GM23338 (cell line): ENCODE measurements around the gene SCART1. TPM values are rescaled to one million over a fixed set of nuclear protein-coding genes. Genes with fewer than 3 reads are reported as not detected.

ENCODE experiments used
- ATAC-seq: fragments of 200-7000 bp; cut with Tn5 transposase; 3 replicates; pipeline ENCODE4 v1.9.1; 2020
- DNase-seq: peaks from one replicate; pipeline ENCODE4 v3.0.0-alpha.2; 2015; ENCODE audit warnings: low spot score
- H2AFZ ChIP-seq: fragments of 200-600 bp; sonication (generic); 2 replicates; pipeline ENCODE4 v1.8.0; 2016; ENCODE audit warnings: antibody characterized with exemption, mild to moderate bottlenecking, moderate library complexity
- H3F3A ChIP-seq: fragments of 200-600 bp; sonication (generic); replicated peaks from 2 replicates; pipeline ENCODE4 v1.8.0; 2017; ENCODE audit warnings: antibody characterized with exemption, mixed run types, low read depth
- H3K27ac ChIP-seq: fragments of 200-600 bp; sonication (generic); 2 replicates; pipeline ENCODE4 v1.6.1; 2016; ENCODE audit warnings: low read depth
- H3K27me3 ChIP-seq: fragments of 200-600 bp; sonication (generic); 2 replicates; pipeline ENCODE4 v1.8.0; 2016; ENCODE audit warnings: mild to moderate bottlenecking, mixed run types, moderate library complexity; ENCODE audit not compliant: insufficient read depth
- H3K36me3 ChIP-seq: fragments of 200-600 bp; sonication (generic); 2 replicates; pipeline ENCODE4 v1.8.0; 2016; ENCODE audit warnings: mild to moderate bottlenecking; ENCODE audit not compliant: insufficient read depth
- H3K4me1 ChIP-seq: fragments of 200-600 bp; sonication (generic); 2 replicates; pipeline ENCODE4 v1.8.0; 2016; ENCODE audit warnings: mild to moderate bottlenecking, moderate library complexity; ENCODE audit not compliant: insufficient read depth
- H3K4me2 ChIP-seq: fragments of 200-600 bp; sonication (generic); 2 replicates; pipeline ENCODE4 v1.7.1; 2017; ENCODE audit warnings: mixed run types
- H3K4me3 ChIP-seq: fragments of 200-600 bp; sonication (generic); 2 replicates; pipeline ENCODE4 v1.6.1; 2016; ENCODE audit warnings: mixed run types
- H3K79me2 ChIP-seq: fragments of 200-600 bp; sonication (generic); replicated peaks from 2 replicates; pipeline ENCODE4 v1.8.0; 2017; ENCODE audit warnings: mild to moderate bottlenecking; ENCODE audit not compliant: insufficient read depth
- H3K9me2 ChIP-seq: fragments of 200-600 bp; sonication (generic); 2 replicates; pipeline ENCODE4 v1.8.0; 2017; ENCODE audit not compliant: insufficient read depth
- H4K20me1 ChIP-seq: fragments of 200-600 bp; sonication (generic); replicated peaks from 2 replicates; pipeline ENCODE4 v1.8.0; 2017; ENCODE audit warnings: mild to moderate bottlenecking; ENCODE audit not compliant: insufficient read depth
- H3K27ac Mint-ChIP-seq: 2 replicates; pipeline ENCODE4 v1.8.0; 2020; ENCODE audit warnings: inconsistent platforms, mild to moderate bottlenecking, moderate library complexity, mixed read lengths
- H3K27me3 Mint-ChIP-seq: 3 replicates; pipeline ENCODE4 v1.8.0; 2022; ENCODE audit warnings: low read depth, mild to moderate bottlenecking, moderate library complexity, mixed read lengths, inconsistent platforms; ENCODE audit not compliant: insufficient read depth, poor library complexity
- H3K36me3 Mint-ChIP-seq: 3 replicates; pipeline ENCODE4 v1.8.0; 2021; ENCODE audit warnings: low read depth, mild to moderate bottlenecking, inconsistent platforms, moderate library complexity, mixed read lengths
- H3K4me1 Mint-ChIP-seq: 3 replicates; pipeline ENCODE4 v1.8.0; 2020; ENCODE audit warnings: mild to moderate bottlenecking, inconsistent platforms, mixed read lengths
- H3K4me3 Mint-ChIP-seq: 3 replicates; pipeline ENCODE4 v1.8.0; 2021; ENCODE audit warnings: moderate library complexity, mild to moderate bottlenecking, inconsistent platforms, mixed read lengths
- H3K9me3 Mint-ChIP-seq: 3 replicates; pipeline ENCODE4 v1.8.0; 2020; ENCODE audit warnings: moderate library complexity, mild to moderate bottlenecking, inconsistent platforms, mixed read lengths
- CREB1 ChIP-seq: fragments of 250-450 bp; sonication (Bioruptor Pico); IDR thresholded peaks from 2 replicates; pipeline ENCODE4 v1.5.0; 2020; ENCODE audit warnings: low read depth, mild to moderate bottlenecking, moderate library complexity
- CTCF ChIP-seq, 2 experiments: fragments of 200-600 bp in 1 of 2; sonication (generic) in 1 of 2; conservative IDR thresholded peaks; 2 replicates each; pipeline versions ENCODE4 v1.5.1 to v1.6.1; 2016 to 2017; ENCODE audit warnings: antibody characterized with exemption in 2 of 2, low read depth in 2 of 2, mild to moderate bottlenecking in 2 of 2, moderate library complexity in 1 of 2
- ETS1 ChIP-seq: IDR thresholded peaks from 2 replicates; pipeline ENCODE4 v1.6.1; 2016; ENCODE audit warnings: antibody characterized with exemption
- EZH2 ChIP-seq: fragments of 200-600 bp; sonication (generic); IDR thresholded peaks from one replicate; pipeline ENCODE4 v1.8.0; 2017; ENCODE audit warnings: antibody characterized with exemption, mild to moderate bottlenecking, low read depth; ENCODE audit not compliant: unreplicated experiment
- EZH2phosphoT487 ChIP-seq: fragments of 200-600 bp; sonication (generic); IDR thresholded peaks from one replicate; pipeline ENCODE4 v1.8.1; 2018; ENCODE audit warnings: antibody characterized with exemption; ENCODE audit not compliant: unreplicated experiment
- JUNB ChIP-seq: IDR thresholded peaks from one replicate; pipeline ENCODE4 v1.6.1; 2016; ENCODE audit warnings: antibody characterized with exemption; ENCODE audit not compliant: unreplicated experiment
- NANOG ChIP-seq: IDR thresholded peaks from 2 replicates; pipeline ENCODE4 v1.6.1; 2016; ENCODE audit warnings: antibody characterized with exemption, borderline replicate concordance
- STAT1 ChIP-seq: IDR thresholded peaks from one replicate; pipeline ENCODE4 v1.6.1; 2016; ENCODE audit warnings: antibody characterized with exemption; ENCODE audit not compliant: unreplicated experiment
- ZNF331 ChIP-seq: fragments of 250-450 bp; sonication (Bioruptor Pico); IDR thresholded peaks from 2 replicates; pipeline ENCODE4 v1.5.0; 2020; ENCODE audit warnings: low read depth, mild to moderate bottlenecking, moderate library complexity
- polyA plus RNA-seq: library from polyadenylated mRNA; unstranded; fragments of >200 nt; fragmentation: Nextera tagmentation; extraction: Ambion mirVana; gene quantifications from 2 replicates; pipeline ENCODE4 v1.2.1, GENCODE V29; 2016
- total RNA-seq: library from RNA; depleted of rRNA; stranded (reverse); fragments of >200 nt; shearing (Covaris generic); gene quantifications from 2 replicates; pipeline ENCODE4 v1.2.3, GENCODE V29; 2014
- TF ChIP-seq, protein P1 (sequence below): IDR thresholded peaks from one replicate; pipeline ENCODE4 v1.6.1; 2018; ENCODE audit warnings: antibody characterized with exemption; ENCODE audit not compliant: unreplicated experiment

SCART1 gene
- total and polyA plus RNA-seq, 2 experiments from 2014 or later, result 0.59 TPM; not detected in 1

DNA sequence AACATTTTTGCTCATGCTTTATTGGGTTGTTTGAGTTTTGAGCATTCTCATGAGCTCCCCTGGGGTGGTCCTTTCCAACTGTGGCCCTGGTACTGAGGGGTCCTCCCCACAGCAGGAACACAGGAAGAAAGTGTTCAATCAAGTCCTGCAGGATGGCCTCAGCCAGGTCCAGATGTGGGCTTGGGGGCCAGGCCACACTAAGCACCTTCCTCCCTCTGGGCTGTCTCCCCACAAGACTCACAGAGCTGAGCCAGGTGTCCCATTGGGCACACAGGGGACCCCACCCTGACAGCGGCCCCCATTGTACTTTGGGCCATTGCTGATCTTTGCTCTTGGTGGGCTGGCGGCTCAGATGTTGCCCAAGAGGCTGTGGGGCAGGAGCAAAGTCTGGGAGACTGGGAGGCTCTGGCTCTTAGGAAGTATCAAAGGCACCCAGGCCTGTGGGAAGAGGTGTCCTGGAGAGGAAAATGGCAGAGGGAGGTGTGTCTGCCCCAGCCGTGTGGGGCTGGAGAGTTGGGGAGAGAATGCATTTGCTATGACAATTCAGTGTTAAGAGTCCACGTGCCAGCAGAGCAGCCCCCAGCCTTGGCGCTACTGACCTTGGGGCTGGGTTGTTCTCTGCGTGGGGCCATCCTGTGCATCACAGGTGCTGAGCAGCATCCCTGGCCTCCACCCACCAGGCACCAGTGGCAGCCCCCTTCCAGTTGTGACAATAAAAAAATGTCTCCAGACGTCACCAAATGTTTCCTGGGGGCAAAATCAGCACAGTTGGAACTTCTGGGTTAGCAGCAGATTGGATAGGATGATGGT is 17.8 kb downstream of the SCART1 start:
- Mint-ChIP-seq H3K27ac (no peak overlapping the region), H3K36me3 (peaks cover 17% of the 10 kb centered on the region; the same call in 2 of the 3 replicates), H3K9me3 (peaks cover 79% of the 10 kb centered on the region)

DNA sequence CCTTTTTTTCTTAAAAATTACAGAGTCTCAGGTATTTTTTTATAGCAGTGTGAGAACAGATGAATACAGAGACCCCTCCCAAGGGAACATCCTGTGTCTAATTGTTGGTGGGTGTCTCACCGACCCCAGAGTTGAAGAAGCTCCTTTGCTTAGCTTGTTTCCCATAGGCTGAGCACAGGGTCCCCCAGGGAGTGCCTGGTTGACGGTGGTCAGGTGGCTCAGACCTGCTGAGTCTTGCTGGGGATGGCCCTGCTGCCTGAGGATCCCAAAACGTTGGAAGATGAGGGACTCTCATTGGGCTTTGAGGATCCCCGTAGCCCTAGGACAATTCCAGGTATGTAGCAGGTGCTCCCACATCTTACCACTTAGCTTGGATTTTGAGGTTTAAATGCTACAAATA is 19.5 kb downstream of the SCART1 start:
- no peaks in the 10 kb centered on the region for H3F3A ChIP-seq
- no peaks in the 10 kb centered on the region for H3K4me1 ChIP-seq
- H3K4me3 Mint-ChIP-seq, result no peak overlapping the region
- H3K27ac ChIP-seq, result no peak overlapping the region
- no peaks in the 10 kb centered on the region for H3K79me2 ChIP-seq
- peaks cover 8% of the 10 kb centered on the region for H3K27me3 Mint-ChIP-seq
- no peak overlapping the region for H3K27ac Mint-ChIP-seq
- H3K36me3 ChIP-seq, result no peaks in the 10 kb centered on the region
- no peaks in the 10 kb centered on the region for H4K20me1 ChIP-seq
- H3K4me1 Mint-ChIP-seq, result no peaks in the 10 kb centered on the region
- no peaks in the 10 kb centered on the region for H3K27me3 ChIP-seq
- DNase-seq (no peak), ATAC-seq (no peak)
- no peak overlapping the region for H3K4me2 ChIP-seq
- no peak overlapping the region for H2AFZ ChIP-seq
- 0 out of 2 replicates have a peak, but pooled peaks cover 4% of the 10 kb centered on the region for H3K9me2 ChIP-seq
- H3K4me3 ChIP-seq, result no peak overlapping the region
- H3K9me3 Mint-ChIP-seq, result peaks cover 66% of the 10 kb centered on the region
- H3K36me3 Mint-ChIP-seq, result peaks cover 12% of the 10 kb centered on the region; the same call in 2 of the 3 replicates
- TF ChIP-seq ZNF331 (no peak), EZH2phosphoT487 (no peak), ETS1 (no peak), EZH2 (no peak), STAT1 (no peak), CTCF (conservative IDR thresholded peaks at IDR 0.05; ENCODE audit: low read depth in 2 of 2) (no peak)

More for the DNA sequence above, 17.8 kb downstream of the SCART1 start:
- H3K4me3 Mint-ChIP-seq, result no peak overlapping the region
- TF ChIP-seq CREB1 (no peak), STAT1 (no peak), ZNF331 (no peak), JUNB (no peak), ETS1 (no peak), NANOG (no peak)
- TF ChIP-seq, protein P1, sequence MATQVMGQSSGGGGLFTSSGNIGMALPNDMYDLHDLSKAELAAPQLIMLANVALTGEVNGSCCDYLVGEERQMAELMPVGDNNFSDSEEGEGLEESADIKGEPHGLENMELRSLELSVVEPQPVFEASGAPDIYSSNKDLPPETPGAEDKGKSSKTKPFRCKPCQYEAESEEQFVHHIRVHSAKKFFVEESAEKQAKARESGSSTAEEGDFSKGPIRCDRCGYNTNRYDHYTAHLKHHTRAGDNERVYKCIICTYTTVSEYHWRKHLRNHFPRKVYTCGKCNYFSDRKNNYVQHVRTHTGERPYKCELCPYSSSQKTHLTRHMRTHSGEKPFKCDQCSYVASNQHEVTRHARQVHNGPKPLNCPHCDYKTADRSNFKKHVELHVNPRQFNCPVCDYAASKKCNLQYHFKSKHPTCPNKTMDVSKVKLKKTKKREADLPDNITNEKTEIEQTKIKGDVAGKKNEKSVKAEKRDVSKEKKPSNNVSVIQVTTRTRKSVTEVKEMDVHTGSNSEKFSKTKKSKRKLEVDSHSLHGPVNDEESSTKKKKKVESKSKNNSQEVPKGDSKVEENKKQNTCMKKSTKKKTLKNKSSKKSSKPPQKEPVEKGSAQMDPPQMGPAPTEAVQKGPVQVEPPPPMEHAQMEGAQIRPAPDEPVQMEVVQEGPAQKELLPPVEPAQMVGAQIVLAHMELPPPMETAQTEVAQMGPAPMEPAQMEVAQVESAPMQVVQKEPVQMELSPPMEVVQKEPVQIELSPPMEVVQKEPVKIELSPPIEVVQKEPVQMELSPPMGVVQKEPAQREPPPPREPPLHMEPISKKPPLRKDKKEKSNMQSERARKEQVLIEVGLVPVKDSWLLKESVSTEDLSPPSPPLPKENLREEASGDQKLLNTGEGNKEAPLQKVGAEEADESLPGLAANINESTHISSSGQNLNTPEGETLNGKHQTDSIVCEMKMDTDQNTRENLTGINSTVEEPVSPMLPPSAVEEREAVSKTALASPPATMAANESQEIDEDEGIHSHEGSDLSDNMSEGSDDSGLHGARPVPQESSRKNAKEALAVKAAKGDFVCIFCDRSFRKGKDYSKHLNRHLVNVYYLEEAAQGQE, result no peak
- no peaks in the 10 kb centered on the region for H3K79me2 ChIP-seq
- no peaks in the 10 kb centered on the region for H3K27me3 ChIP-seq
- no peaks in the 10 kb centered on the region for H4K20me1 ChIP-seq
- H3K9me2 ChIP-seq, result 0 out of 2 replicates have a peak, but pooled peaks cover 4% of the 10 kb centered on the region
- no peaks in the 10 kb centered on the region for H3K4me1 ChIP-seq
- H3K36me3 ChIP-seq, result no peaks in the 10 kb centered on the region
- ATAC-seq (no peak), DNase-seq (no peak)
- H3K4me1 Mint-ChIP-seq, result no peaks in the 10 kb centered on the region
- H3F3A ChIP-seq, result no peaks in the 10 kb centered on the region
- no peak overlapping the region for H2AFZ ChIP-seq
- no peak overlapping the region for H3K4me3 ChIP-seq
- peaks cover 9% of the 10 kb centered on the region for H3K27me3 Mint-ChIP-seq
- no peak overlapping the region for H3K4me2 ChIP-seq
- no peak overlapping the region for H3K27ac ChIP-seq
